Peyer's patch (tissue), 4 donors: ENCODE data around the gene TNFRSF1A.

Source experiments
- CTCF ChIP-seq, 6 experiments: fragments of 450-650 bp in 4 of 6; fragments of 200-600 bp in 2 of 6; sonication (generic) in 1 of 6; IDR thresholded peaks; one replicate each; pipeline ENCODE4 v1.5.1; 2017 to 2019; ENCODE audit warnings: antibody characterized with exemption in 6 of 6, mild to moderate bottlenecking in 3 of 6, moderate library complexity in 1 of 6
- POLR2A ChIP-seq, 2 donors: fragments of 450-650 bp; IDR thresholded peaks; one replicate each; pipeline ENCODE4 v1.5.1; 2017; ENCODE audit warnings: antibody characterized with exemption in 2 of 2, mild to moderate bottlenecking in 2 of 2, moderate library complexity in 2 of 2

DNA sequence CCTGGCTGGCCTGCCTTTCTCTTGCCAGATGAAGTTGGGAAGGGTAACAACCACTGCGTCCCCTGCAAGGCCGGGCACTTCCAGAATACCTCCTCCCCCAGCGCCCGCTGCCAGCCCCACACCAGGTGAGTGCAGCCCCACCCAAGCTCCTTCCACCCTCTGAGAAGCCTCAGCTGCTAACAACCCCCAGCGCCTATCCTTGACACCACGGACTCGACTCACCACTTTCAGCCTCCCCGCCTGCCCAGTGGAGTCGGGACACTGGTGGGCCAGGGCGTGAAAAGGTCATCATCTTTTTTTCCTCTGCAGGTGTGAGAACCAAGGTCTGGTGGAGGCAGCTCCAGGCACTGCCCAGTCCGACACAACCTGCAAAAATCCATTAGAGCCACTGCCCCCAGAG, 44.2 kb upstream of the TNFRSF1A start:
- TF ChIP-seq CTCF (IDR thresholded peaks at IDR 0.05) (no peak), POLR2A (IDR thresholded peaks at IDR 0.05) (no peak)
